ENCODE measurements around the gene SFRP2. TPM values are rescaled to one million over a fixed set of nuclear protein-coding genes. Genes with fewer than 3 reads are reported as not detected.

The SFRP2 gene
- polyA plus RNA-seq, 3 donors, result not detected

DNA sequence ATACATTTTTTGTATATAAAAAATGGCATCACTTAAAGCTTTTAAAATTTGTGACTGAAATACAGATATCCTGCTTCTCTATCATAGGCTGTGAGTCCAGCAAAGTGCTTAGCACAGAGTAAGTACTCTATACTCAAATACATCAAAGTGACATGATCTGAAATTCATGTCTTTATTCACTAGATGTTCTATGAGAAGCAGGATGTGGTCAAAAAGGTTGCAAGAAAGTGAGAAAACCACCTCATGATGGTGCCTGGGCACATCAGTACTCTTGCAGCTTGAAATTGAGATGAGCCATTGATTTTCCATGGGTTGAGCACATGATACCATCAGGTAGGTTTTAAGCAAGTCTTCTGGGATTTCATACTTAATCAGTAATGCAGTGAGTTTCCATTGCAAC lies 20.4 kb upstream of the SFRP2 start:
- no peak overlapping the region for H3K4me3 Mint-ChIP-seq
- no peaks in the 10 kb centered on the region for H3K36me3 Mint-ChIP-seq
- Histone ChIP-seq H3K9me3 (replicated peaks in 1 of 2; ENCODE audit: control insufficient read depth in 1 of 2, insufficient read depth in 1 of 2, low read length in 2 of 2) (peaks cover 0 to 10% of the 10 kb centered on the region in 2 donors), H3K79me2 (ENCODE audit: insufficient read depth, low read length) (no peaks in the 10 kb centered on the region), H3K4me2 (replicated peaks; ENCODE audit: extremely low read depth, low read length, poor library complexity, severe bottlenecking) (no peak overlapping the region), H3K27ac (ENCODE audit: low read depth in 1 of 2, low read length in 2 of 2) (no peak overlapping the region), H3K36me3 (replicated peaks in 1 of 2; ENCODE audit: control insufficient read depth in 1 of 2, insufficient read depth in 2 of 2, low read length in 2 of 2) (no peaks in the 10 kb centered on the region), H4K20me1 (ENCODE audit: insufficient read depth, low read length) (no peaks in the 10 kb centered on the region), H3K4me3 (replicated peaks in 1 of 3; ENCODE audit: low read depth in 2 of 3, low read length in 3 of 3) (no peak overlapping the region), H3K9ac (ENCODE audit: insufficient read depth, low read length, poor library complexity, severe bottlenecking) (no peak overlapping the region), H3K4me1 (ENCODE audit: control insufficient read depth in 1 of 2, insufficient read depth in 2 of 2, low read length in 2 of 2) (peaks cover 0 to 3% of the 10 kb centered on the region in 2 donors), H2AFZ (ENCODE audit: insufficient read depth, low read depth, low read length, poor library complexity, severe bottlenecking) (no peak overlapping the region), H3K27me3 (ENCODE audit: control insufficient read depth in 2 of 2, insufficient read depth in 2 of 2, low read length in 2 of 2) (peaks cover 2 to 7% of the 10 kb centered on the region in 2 donors)
- peaks cover 4 to 12% (median 8%) of the 10 kb centered on the region in 7 donors for H3K9me3 Mint-ChIP-seq
- no peak overlapping the region for H3K27ac Mint-ChIP-seq
- no peak for DNase-seq
- H3K4me1 Mint-ChIP-seq, result peaks cover 11% of the 10 kb centered on the region
- H3K27me3 Mint-ChIP-seq (ENCODE audit: low read depth in 3 of 3), result peaks cover 6 to 23% (median 14%) of the 10 kb centered on the region in 3 donors
- no peak for TF ChIP-seq CTCF (IDR thresholded peaks at IDR 0.05)
- intact Hi-C loops (cut with micrococcal nuclease), result no loop called here

DNA sequence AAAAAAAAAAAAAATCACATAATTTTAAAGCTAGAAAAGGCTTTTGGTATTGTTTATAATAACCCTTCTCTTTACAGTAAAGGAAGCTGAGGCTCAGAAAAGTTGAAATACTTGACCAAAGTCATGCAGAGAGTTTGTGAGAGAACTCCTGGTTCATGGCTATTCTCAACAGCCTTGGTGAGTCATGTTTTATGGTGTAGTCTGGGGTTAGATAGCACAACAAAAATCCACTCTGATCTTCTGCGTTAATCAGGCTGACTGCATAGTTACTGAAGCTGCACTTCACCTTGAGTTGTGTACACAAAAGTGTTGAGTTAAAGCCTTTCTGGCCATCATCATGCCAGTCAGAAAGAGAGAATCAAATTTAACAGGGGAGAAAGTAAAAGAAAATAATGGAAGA lies 19.3 kb upstream of the SFRP2 start:
- Histone ChIP-seq H3K9ac (ENCODE audit: insufficient read depth, low read length, poor library complexity, severe bottlenecking) (no peak overlapping the region), H3K4me3 (replicated peaks in 1 of 3; ENCODE audit: low read depth in 2 of 3, low read length in 3 of 3) (no peak overlapping the region), H2AFZ (ENCODE audit: insufficient read depth, low read depth, low read length, poor library complexity, severe bottlenecking) (no peak overlapping the region), H3K4me1 (ENCODE audit: control insufficient read depth in 1 of 2, insufficient read depth in 2 of 2, low read length in 2 of 2) (peaks cover 0 to 3% of the 10 kb centered on the region in 2 donors), H3K27ac (ENCODE audit: low read depth in 1 of 2, low read length in 2 of 2) (no peak overlapping the region), H3K36me3 (replicated peaks in 1 of 2; ENCODE audit: control insufficient read depth in 1 of 2, insufficient read depth in 2 of 2, low read length in 2 of 2) (no peaks in the 10 kb centered on the region), H4K20me1 (ENCODE audit: insufficient read depth, low read length) (no peaks in the 10 kb centered on the region), H3K27me3 (ENCODE audit: control insufficient read depth in 2 of 2, insufficient read depth in 2 of 2, low read length in 2 of 2) (peaks cover 2 to 8% of the 10 kb centered on the region in 2 donors), H3K9me3 (replicated peaks in 1 of 2; ENCODE audit: control insufficient read depth in 1 of 2, insufficient read depth in 1 of 2, low read length in 2 of 2) (peaks cover 0 to 10% of the 10 kb centered on the region in 2 donors), H3K79me2 (ENCODE audit: insufficient read depth, low read length) (no peaks in the 10 kb centered on the region), H3K4me2 (replicated peaks; ENCODE audit: extremely low read depth, low read length, poor library complexity, severe bottlenecking) (no peak overlapping the region)
- peaks cover 9 to 16% (median 10%) of the 10 kb centered on the region in 3 donors for H3K27me3 Mint-ChIP-seq (ENCODE audit: low read depth in 3 of 3)
- no peak overlapping the region for H3K4me3 Mint-ChIP-seq
- no CpG with 5 or more reads among the region's 1 CpG for WGBS (ENCODE audit: insufficient coverage)
- no peaks in the 10 kb centered on the region for H3K36me3 Mint-ChIP-seq
- peaks cover 11% of the 10 kb centered on the region for H3K4me1 Mint-ChIP-seq
- H3K9me3 Mint-ChIP-seq, result peaks cover 4 to 12% (median 8%) of the 10 kb centered on the region in 7 donors
- intact Hi-C loops (cut with micrococcal nuclease), result no loop called here
- DNase-seq, result no peak
- no peak for TF ChIP-seq CTCF (IDR thresholded peaks at IDR 0.05)
- H3K27ac Mint-ChIP-seq, result no peak overlapping the region

Data from CD14-positive monocyte (primary cell).